ENCODE data around the gene GMPR2.

DNA sequence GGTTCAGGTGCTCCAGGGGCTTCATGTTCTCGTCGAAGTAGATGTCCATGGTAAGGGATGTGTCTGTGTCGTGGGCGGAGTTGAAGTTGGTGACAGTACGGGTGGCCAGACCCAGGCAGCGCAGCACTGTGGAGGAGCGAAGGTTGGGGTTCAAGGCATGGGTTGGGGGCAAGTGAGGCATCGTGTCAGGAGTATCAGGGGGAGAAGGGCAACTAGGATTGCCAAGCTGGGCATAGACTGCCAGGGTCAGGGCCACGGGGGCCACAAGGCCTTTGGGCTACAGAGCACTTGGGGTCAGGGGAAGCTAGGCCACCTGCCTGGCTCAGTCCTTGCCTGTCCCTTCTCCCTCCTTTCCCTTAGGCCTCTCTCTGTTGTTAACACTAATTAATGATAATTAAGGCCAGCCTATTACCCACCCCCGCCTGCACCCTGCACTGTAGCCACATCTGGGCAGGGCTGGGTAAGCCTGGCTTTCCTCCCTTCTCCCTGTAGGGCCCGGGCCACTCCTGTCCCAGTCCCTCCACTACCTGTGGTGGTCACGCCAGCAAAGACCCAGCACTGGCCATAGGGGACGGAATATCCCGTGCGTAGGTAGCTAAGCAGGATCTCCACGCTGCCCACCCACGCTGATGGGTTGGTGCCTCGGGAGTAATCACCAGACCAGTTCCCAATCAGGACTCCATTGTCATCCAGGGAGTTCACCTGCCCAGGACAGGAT, 26.0 kb downstream of the GMPR2 start:
- TF ChIP-seq POLR2A (IDR thresholded peaks at IDR 0.05) (no peak), CTCF (IDR thresholded peaks at IDR 0.05) (no peak), EP300 (IDR thresholded peaks at IDR 0.05) (no peak)

Measured in suprapubic skin (tissue), 3 donors.